ENCODE measurements around the gene DHODH.

DNA sequence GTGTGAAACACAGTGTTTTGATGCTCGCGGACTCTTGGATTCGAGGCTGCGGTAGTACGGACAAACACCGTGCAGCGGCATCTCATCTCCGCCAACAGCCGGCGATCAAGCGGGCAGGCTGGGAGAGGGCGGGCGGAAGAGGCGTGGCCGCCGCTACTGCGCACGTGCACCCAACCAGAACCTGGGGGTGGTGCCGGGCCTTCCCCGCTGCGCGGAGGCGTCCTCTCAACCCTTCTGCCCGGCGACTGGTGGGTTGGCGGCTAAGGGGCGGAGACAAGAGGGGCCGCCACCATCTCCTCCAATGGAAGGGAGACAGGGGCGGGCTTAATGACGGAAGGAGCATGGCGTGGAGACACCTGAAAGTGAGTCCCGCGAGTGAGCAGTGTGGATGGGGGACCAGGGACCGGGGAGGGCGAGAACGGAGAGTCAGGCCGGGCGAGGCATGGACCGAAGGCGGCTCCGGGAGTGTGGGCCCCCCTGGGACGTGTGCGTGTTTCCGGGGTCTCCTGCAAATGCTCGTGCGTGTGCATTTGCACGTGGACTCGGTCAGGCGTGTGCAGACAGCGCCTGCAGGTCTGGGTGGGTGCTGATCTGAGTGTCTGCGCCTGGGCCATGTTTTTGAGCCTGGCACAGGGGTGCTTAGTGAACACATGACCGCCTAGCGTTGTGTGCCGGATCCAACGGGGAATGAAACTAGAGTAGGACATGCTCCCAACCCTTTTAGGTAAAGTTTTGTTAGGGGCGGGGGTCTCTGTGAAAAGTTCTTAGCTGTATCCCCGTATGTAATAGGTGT lies at the start of gene DHODH:
- TF ChIP-seq, protein P1, sequence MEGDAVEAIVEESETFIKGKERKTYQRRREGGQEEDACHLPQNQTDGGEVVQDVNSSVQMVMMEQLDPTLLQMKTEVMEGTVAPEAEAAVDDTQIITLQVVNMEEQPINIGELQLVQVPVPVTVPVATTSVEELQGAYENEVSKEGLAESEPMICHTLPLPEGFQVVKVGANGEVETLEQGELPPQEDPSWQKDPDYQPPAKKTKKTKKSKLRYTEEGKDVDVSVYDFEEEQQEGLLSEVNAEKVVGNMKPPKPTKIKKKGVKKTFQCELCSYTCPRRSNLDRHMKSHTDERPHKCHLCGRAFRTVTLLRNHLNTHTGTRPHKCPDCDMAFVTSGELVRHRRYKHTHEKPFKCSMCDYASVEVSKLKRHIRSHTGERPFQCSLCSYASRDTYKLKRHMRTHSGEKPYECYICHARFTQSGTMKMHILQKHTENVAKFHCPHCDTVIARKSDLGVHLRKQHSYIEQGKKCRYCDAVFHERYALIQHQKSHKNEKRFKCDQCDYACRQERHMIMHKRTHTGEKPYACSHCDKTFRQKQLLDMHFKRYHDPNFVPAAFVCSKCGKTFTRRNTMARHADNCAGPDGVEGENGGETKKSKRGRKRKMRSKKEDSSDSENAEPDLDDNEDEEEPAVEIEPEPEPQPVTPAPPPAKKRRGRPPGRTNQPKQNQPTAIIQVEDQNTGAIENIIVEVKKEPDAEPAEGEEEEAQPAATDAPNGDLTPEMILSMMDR (conservative IDR thresholded peaks at IDR 0.05 in 1 of 2, IDR thresholded peaks at IDR 0.05 in 1 of 2; ENCODE audit: extremely low read depth in 1 of 2, insufficient read depth in 1 of 2, low read depth in 1 of 2, low read length in 2 of 2) = peak in 1 of 2 donors; percentile 4
- TF ChIP-seq EZH2 (IDR thresholded peaks at IDR 0.05; ENCODE audit: borderline replicate concordance, low read length) = no peak
